ENCODE results near the gene ALK.

The ALK gene

GRCh38 chr2:29444150-29444549 is 477.2 kb downstream of the ALK start:
- H3K9me3 ChIP-seq (ENCODE audit: control insufficient read depth in 1 of 2, low read length in 2 of 2): no peaks in the 10 kb centered on the region
- H3K36me3 ChIP-seq (ENCODE audit: control insufficient read depth in 1 of 2, insufficient read depth in 2 of 2, low read length in 2 of 2): no peaks in the 10 kb centered on the region
- H3K4me3 ChIP-seq (ENCODE audit: low read depth in 1 of 2, low read length in 2 of 2): no peak overlapping the region
- H3K27ac ChIP-seq (ENCODE audit: low read length): no peak overlapping the region
- no peaks in the 10 kb centered on the region for H3K4me1 ChIP-seq (ENCODE audit: control insufficient read depth in 1 of 2, insufficient read depth in 2 of 2, low read length in 2 of 2)
- no peaks in the 10 kb centered on the region for H3K27me3 ChIP-seq (ENCODE audit: low read depth, low read length)

- Histone ChIP-seq H3K4me1 (ENCODE audit: control insufficient read depth in 1 of 2, insufficient read depth in 2 of 2, low read length in 2 of 2) (no peaks in the 10 kb centered on the region), H3K4me3 (ENCODE audit: low read depth in 1 of 2, low read length in 2 of 2) (no peak overlapping the region), H3K36me3 (ENCODE audit: control insufficient read depth in 1 of 2, insufficient read depth in 2 of 2, low read length in 2 of 2) (no peaks in the 10 kb centered on the region), H3K27ac (ENCODE audit: low read length) (no peak overlapping the region), H3K27me3 (ENCODE audit: low read depth, low read length) (no peaks in the 10 kb centered on the region), H3K9me3 (ENCODE audit: control insufficient read depth in 1 of 2, low read length in 2 of 2) (no peaks in the 10 kb centered on the region)
These were observed 477.8 kb downstream of the ALK start for GRCh38 chr2:29443627-29444026.

- H3K9me3 ChIP-seq (ENCODE audit: control insufficient read depth in 1 of 2, low read length in 2 of 2): no peaks in the 10 kb centered on the region
- H3K27me3 ChIP-seq (ENCODE audit: low read depth, low read length): no peaks in the 10 kb centered on the region
- no peaks in the 10 kb centered on the region for H3K36me3 ChIP-seq (ENCODE audit: control insufficient read depth in 1 of 2, insufficient read depth in 2 of 2, low read length in 2 of 2)
- no peak overlapping the region for H3K27ac ChIP-seq (ENCODE audit: low read length)
- H3K4me3 ChIP-seq (ENCODE audit: low read depth in 1 of 2, low read length in 2 of 2): no peak overlapping the region
- no peaks in the 10 kb centered on the region for H3K4me1 ChIP-seq (ENCODE audit: control insufficient read depth in 1 of 2, insufficient read depth in 2 of 2, low read length in 2 of 2)
These were observed 478.2 kb downstream of the ALK start for GRCh38 chr2:29443151-29443550.

- Histone ChIP-seq H3K27ac (ENCODE audit: low read length) (no peak overlapping the region), H3K4me1 (ENCODE audit: control insufficient read depth in 1 of 2, insufficient read depth in 2 of 2, low read length in 2 of 2) (no peaks in the 10 kb centered on the region), H3K36me3 (ENCODE audit: control insufficient read depth in 1 of 2, insufficient read depth in 2 of 2, low read length in 2 of 2) (no peaks in the 10 kb centered on the region), H3K4me3 (ENCODE audit: low read depth in 1 of 2, low read length in 2 of 2) (no peak overlapping the region), H3K9me3 (ENCODE audit: control insufficient read depth in 1 of 2, low read length in 2 of 2) (no peaks in the 10 kb centered on the region), H3K27me3 (ENCODE audit: low read depth, low read length) (no peaks in the 10 kb centered on the region)
These were observed 480.3 kb downstream of the ALK start for GRCh38 chr2:29440921-29441623.

GRCh38 chr2:29433920-29434319 is 487.5 kb downstream of the ALK start:
- Histone ChIP-seq H3K36me3 (ENCODE audit: control insufficient read depth in 1 of 2, insufficient read depth in 2 of 2, low read length in 2 of 2) (no peaks in the 10 kb centered on the region), H3K4me3 (ENCODE audit: low read depth in 1 of 2, low read length in 2 of 2) (no peak overlapping the region), H3K4me1 (ENCODE audit: control insufficient read depth in 1 of 2, insufficient read depth in 2 of 2, low read length in 2 of 2) (no peaks in the 10 kb centered on the region), H3K27me3 (ENCODE audit: low read depth, low read length) (no peaks in the 10 kb centered on the region), H3K27ac (ENCODE audit: low read length) (no peak overlapping the region), H3K9me3 (ENCODE audit: control insufficient read depth in 1 of 2, low read length in 2 of 2) (no peaks in the 10 kb centered on the region)

GRCh38 chr2:29433128-29433527 is 488.3 kb downstream of the ALK start:
- Histone ChIP-seq H3K4me1 (ENCODE audit: control insufficient read depth in 1 of 2, insufficient read depth in 2 of 2, low read length in 2 of 2) (no peaks in the 10 kb centered on the region), H3K27me3 (ENCODE audit: low read depth, low read length) (no peaks in the 10 kb centered on the region), H3K36me3 (ENCODE audit: control insufficient read depth in 1 of 2, insufficient read depth in 2 of 2, low read length in 2 of 2) (no peaks in the 10 kb centered on the region), H3K27ac (ENCODE audit: low read length) (no peak overlapping the region), H3K4me3 (ENCODE audit: low read depth in 1 of 2, low read length in 2 of 2) (no peak overlapping the region), H3K9me3 (ENCODE audit: control insufficient read depth in 1 of 2, low read length in 2 of 2) (no peaks in the 10 kb centered on the region)

- Histone ChIP-seq H3K27ac (ENCODE audit: low read length) (no peak overlapping the region), H3K9me3 (ENCODE audit: control insufficient read depth in 1 of 2, low read length in 2 of 2) (no peaks in the 10 kb centered on the region), H3K36me3 (ENCODE audit: control insufficient read depth in 1 of 2, insufficient read depth in 2 of 2, low read length in 2 of 2) (no peaks in the 10 kb centered on the region), H3K4me3 (ENCODE audit: low read depth in 1 of 2, low read length in 2 of 2) (no peak overlapping the region), H3K4me1 (ENCODE audit: control insufficient read depth in 1 of 2, insufficient read depth in 2 of 2, low read length in 2 of 2) (no peaks in the 10 kb centered on the region), H3K27me3 (ENCODE audit: low read depth, low read length) (no peaks in the 10 kb centered on the region)
These were observed 489.9 kb downstream of the ALK start for GRCh38 chr2:29431485-29431884.

- H3K27me3 ChIP-seq (ENCODE audit: low read depth, low read length): no peaks in the 10 kb centered on the region
- H3K4me3 ChIP-seq (ENCODE audit: low read depth in 1 of 2, low read length in 2 of 2): no peak overlapping the region
- no peaks in the 10 kb centered on the region for H3K4me1 ChIP-seq (ENCODE audit: control insufficient read depth in 1 of 2, insufficient read depth in 2 of 2, low read length in 2 of 2)
- H3K9me3 ChIP-seq (ENCODE audit: control insufficient read depth in 1 of 2, low read length in 2 of 2): no peaks in the 10 kb centered on the region
- H3K27ac ChIP-seq (ENCODE audit: low read length): no peak overlapping the region
- no peaks in the 10 kb centered on the region for H3K36me3 ChIP-seq (ENCODE audit: control insufficient read depth in 1 of 2, insufficient read depth in 2 of 2, low read length in 2 of 2)
These were observed 490.8 kb downstream of the ALK start for GRCh38 chr2:29430382-29431112.

- no peak overlapping the region for H3K4me3 ChIP-seq (ENCODE audit: low read depth in 1 of 2, low read length in 2 of 2)
- no peaks in the 10 kb centered on the region for H3K4me1 ChIP-seq (ENCODE audit: control insufficient read depth in 1 of 2, insufficient read depth in 2 of 2, low read length in 2 of 2)
- no peaks in the 10 kb centered on the region for H3K27me3 ChIP-seq (ENCODE audit: low read depth, low read length)
- H3K36me3 ChIP-seq (ENCODE audit: control insufficient read depth in 1 of 2, insufficient read depth in 2 of 2, low read length in 2 of 2): no peaks in the 10 kb centered on the region
- no peaks in the 10 kb centered on the region for H3K9me3 ChIP-seq (ENCODE audit: control insufficient read depth in 1 of 2, low read length in 2 of 2)
- no peak overlapping the region for H3K27ac ChIP-seq (ENCODE audit: low read length)
These were observed 495.0 kb downstream of the ALK start for GRCh38 chr2:29426354-29426753.

- Histone ChIP-seq H3K36me3 (ENCODE audit: control insufficient read depth in 1 of 2, insufficient read depth in 2 of 2, low read length in 2 of 2) (no peaks in the 10 kb centered on the region), H3K4me3 (ENCODE audit: low read depth in 1 of 2, low read length in 2 of 2) (no peak overlapping the region), H3K4me1 (ENCODE audit: control insufficient read depth in 1 of 2, insufficient read depth in 2 of 2, low read length in 2 of 2) (no peaks in the 10 kb centered on the region), H3K27me3 (ENCODE audit: low read depth, low read length) (no peaks in the 10 kb centered on the region), H3K27ac (ENCODE audit: low read length) (no peak overlapping the region), H3K9me3 (ENCODE audit: control insufficient read depth in 1 of 2, low read length in 2 of 2) (no peaks in the 10 kb centered on the region)
These were observed 495.5 kb downstream of the ALK start for GRCh38 chr2:29425866-29426265.

GRCh38 chr2:29423061-29423666 is 498.2 kb downstream of the ALK start:
- no peaks in the 10 kb centered on the region for H3K27me3 ChIP-seq (ENCODE audit: low read depth, low read length)
- H3K4me1 ChIP-seq (ENCODE audit: control insufficient read depth in 1 of 2, insufficient read depth in 2 of 2, low read length in 2 of 2): no peaks in the 10 kb centered on the region
- H3K36me3 ChIP-seq (ENCODE audit: control insufficient read depth in 1 of 2, insufficient read depth in 2 of 2, low read length in 2 of 2): no peaks in the 10 kb centered on the region
- H3K9me3 ChIP-seq (ENCODE audit: control insufficient read depth in 1 of 2, low read length in 2 of 2): no peaks in the 10 kb centered on the region
- no peak overlapping the region for H3K4me3 ChIP-seq (ENCODE audit: low read depth in 1 of 2, low read length in 2 of 2)
- no peak overlapping the region for H3K27ac ChIP-seq (ENCODE audit: low read length)
